ENCODE measurements around the gene YBEY. TPM values are rescaled to one million over a fixed set of nuclear protein-coding genes. Genes with fewer than 3 reads are reported as not detected.

Gene YBEY
- total RNA-seq, 2 donors from 2014 or later: 8.0 to 12.4 TPM

DNA sequence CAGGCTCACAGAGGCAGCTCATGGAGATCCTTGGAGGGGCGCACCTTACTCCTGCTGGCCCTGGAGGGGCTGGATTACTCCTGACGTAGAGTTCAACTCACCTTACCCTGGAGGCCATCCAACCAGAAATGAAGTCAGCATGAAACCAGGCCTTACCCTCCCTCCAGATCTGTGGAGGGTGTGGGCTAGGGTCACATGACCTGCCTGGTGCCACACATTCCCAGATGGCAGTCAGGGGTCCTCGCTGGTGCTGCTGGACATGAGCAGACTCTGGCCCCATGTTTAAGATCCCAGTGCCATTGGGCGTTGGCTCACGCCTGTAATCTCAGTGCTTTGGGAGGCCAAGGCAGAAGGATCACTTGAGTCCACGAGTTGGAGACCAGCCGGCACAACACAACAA is 33.0 kb downstream of the YBEY start:
- TF ChIP-seq CTCF (IDR thresholded peaks at IDR 0.05): no peak
- intact Hi-C loops (cut with DNase I): no loop called here
- Histone ChIP-seq H3K4me1 (no peaks in the 10 kb centered on the region), H3K9ac (ENCODE audit: low read depth in 2 of 2, low read length in 2 of 2) (no peak overlapping the region), H3K36me3 (no peaks in the 10 kb centered on the region), H3K27ac (no peak overlapping the region), H3K4me3 (no peak overlapping the region), H3K27me3 (no peaks in the 10 kb centered on the region), H3K9me3 (no peaks in the 10 kb centered on the region)
- no peak for DNase-seq

DNA sequence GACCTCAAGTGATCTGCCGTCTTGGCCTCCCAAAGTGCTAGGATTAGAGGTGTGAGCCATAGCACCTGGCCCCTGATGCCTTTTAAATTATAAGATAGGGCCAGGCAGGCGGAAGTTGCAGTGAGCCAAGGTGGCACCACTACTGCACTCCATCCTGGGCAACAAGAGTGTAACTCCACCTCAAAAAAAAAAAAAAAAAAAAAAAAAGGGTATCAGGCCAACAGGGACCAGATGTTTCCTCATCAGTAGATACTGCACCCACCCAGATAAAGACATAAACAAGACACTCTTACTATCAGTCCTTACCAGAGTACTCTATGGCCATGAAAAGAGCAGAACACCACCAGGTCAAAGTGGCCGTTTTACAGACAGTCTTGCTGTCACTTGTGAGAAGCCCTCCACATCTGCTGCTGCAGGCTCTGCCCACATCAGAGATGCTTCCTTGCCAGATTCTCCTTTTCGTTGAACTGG is 34.2 kb downstream of the YBEY start:
- TF ChIP-seq CTCF (IDR thresholded peaks at IDR 0.05): no peak
- Histone ChIP-seq H3K27ac (no peak overlapping the region), H3K4me3 (no peak overlapping the region), H3K36me3 (no peaks in the 10 kb centered on the region), H3K27me3 (no peaks in the 10 kb centered on the region), H3K4me1 (no peaks in the 10 kb centered on the region), H3K9me3 (no peaks in the 10 kb centered on the region), H3K9ac (ENCODE audit: low read depth in 2 of 2, low read length in 2 of 2) (no peak overlapping the region)
- intact Hi-C loops (cut with DNase I): loop anchor here (5.0 to 10.0 kb wide), 2 partner anchors 33 to 96 kb away; partner anchors contain the start of genes LSS, MCM3AP and YBEY
- no peak for DNase-seq

GRCh38 chr21:46322351-46323226 is 36.4 kb downstream of the YBEY start:
- H3K27me3 ChIP-seq: no peaks in the 10 kb centered on the region
- H3K4me1 ChIP-seq: no peaks in the 10 kb centered on the region
- no peaks in the 10 kb centered on the region for H3K9me3 ChIP-seq
- H3K27ac ChIP-seq: no peak overlapping the region
- no peaks in the 10 kb centered on the region for H3K36me3 ChIP-seq
- TF ChIP-seq CTCF (IDR thresholded peaks at IDR 0.05): no peak
- peak overlapping the region; percentile 74 for H3K4me3 ChIP-seq
- intact Hi-C loops (cut with DNase I): loop anchor here (5.0 to 10.0 kb wide), 2 partner anchors 35 to 98 kb away; partner anchors contain the start of genes LSS, MCM3AP and YBEY
- peak; percentile 35 for DNase-seq
- H3K9ac ChIP-seq (ENCODE audit: low read depth in 2 of 2, low read length in 2 of 2): peak overlapping the region; percentile 66 to 77

GRCh38 chr21:46323227-46323709 is 37.1 kb downstream of the YBEY start:
- Histone ChIP-seq H3K9me3 (no peaks in the 10 kb centered on the region), H3K27me3 (no peaks in the 10 kb centered on the region), H3K36me3 (no peaks in the 10 kb centered on the region), H3K4me3 (peak overlapping the region; percentile 74), H3K9ac (ENCODE audit: low read depth in 2 of 2, low read length in 2 of 2) (peak overlapping the region; percentile 66 to 77), H3K4me1 (no peaks in the 10 kb centered on the region), H3K27ac (no peak overlapping the region)
- TF ChIP-seq CTCF (IDR thresholded peaks at IDR 0.05): no peak
- intact Hi-C loops (cut with DNase I): loop anchor here (5.0 to 10.0 kb wide), 2 partner anchors 36 to 98 kb away; partner anchors contain the start of genes LSS, MCM3AP and YBEY
- no peak for DNase-seq

GRCh38 chr21:46323710-46324389 is 37.7 kb downstream of the YBEY start, which contains the start of the genes C21orf58 and PCNT:
Gene C21orf58 (minus strand): TSS chr21:46323870. CDS start chr21:46322738, 1,132 bp downstream.
Gene PCNT (plus strand): TSS chr21:46324156. CDS start chr21:46324229, 73 bp downstream.
- Histone ChIP-seq H3K27me3 (no peaks in the 10 kb centered on the region), H3K9me3 (no peaks in the 10 kb centered on the region), H3K36me3 (no peaks in the 10 kb centered on the region), H3K4me3 (peak within 1 kb of the TSS; percentile 74), H3K27ac (peak within 1 kb of the TSS; percentile 98), H3K4me1 (no peaks in the 10 kb centered on the region), H3K9ac (ENCODE audit: low read depth in 2 of 2, low read length in 2 of 2) (peak within 1 kb of the TSS; percentile 77 to 88)
- intact Hi-C loops (cut with DNase I): loop anchor here (5.0 to 10.0 kb wide), 2 partner anchors 37 to 99 kb away; partner anchors contain the start of genes LSS, MCM3AP and YBEY
- DNase-seq: peak; percentile 96
- TF ChIP-seq CTCF (IDR thresholded peaks at IDR 0.05): no peak

Data from colonic mucosa (tissue), 4 donors.